Measurements from ENCODE around the gene RFX1. TPM values are rescaled to one million over a fixed set of nuclear protein-coding genes. Genes with fewer than 3 reads are reported as not detected.

RFX1 gene
- total RNA-seq, 1 donor from 2014 or later, result 19.9 TPM

GRCh38 chr19:13946414-13946813, 59.7 kb downstream of the RFX1 start:
- Mint-ChIP-seq H3K4me1 (no peaks in the 10 kb centered on the region), H3K9me3 (no peaks in the 10 kb centered on the region), H3K27ac (ENCODE audit: unreplicated experiment) (no peak overlapping the region), H3K27me3 (ENCODE audit: low read depth) (no peaks in the 10 kb centered on the region), H3K36me3 (ENCODE audit: low read depth) (no peaks in the 10 kb centered on the region), H3K4me3 (no peak overlapping the region)
- no peak for DNase-seq (ENCODE audit: low read depth, low spot score)
- TF ChIP-seq CTCF (conservative IDR thresholded peaks at IDR 0.05), result no peak

GRCh38 chr19:13942023-13942684, 64.0 kb downstream of the RFX1 start:
- no peak for DNase-seq (ENCODE audit: low read depth, low spot score)
- Mint-ChIP-seq H3K27me3 (ENCODE audit: low read depth) (peaks cover 3% of the 10 kb centered on the region), H3K4me3 (no peak overlapping the region), H3K9me3 (no peaks in the 10 kb centered on the region), H3K27ac (ENCODE audit: unreplicated experiment) (no peak overlapping the region), H3K36me3 (ENCODE audit: low read depth) (no peaks in the 10 kb centered on the region), H3K4me1 (peaks cover 4% of the 10 kb centered on the region)
- no peak for TF ChIP-seq CTCF (conservative IDR thresholded peaks at IDR 0.05)

GRCh38 chr19:13938301-13939064, 67.6 kb downstream of the RFX1 start, which contains the start of gene PODNL1:
Gene PODNL1, minus strand, starts transcription at chr19:13938417. Its CDS starts 236 bp downstream, at chr19:13938181.
- no peak for DNase-seq (ENCODE audit: low read depth, low spot score)
- Mint-ChIP-seq H3K4me3 (no peak within 1 kb of the TSS), H3K27me3 (ENCODE audit: low read depth) (peaks cover 5% of the 10 kb centered on the region), H3K9me3 (no peaks in the 10 kb centered on the region), H3K36me3 (ENCODE audit: low read depth) (no peaks in the 10 kb centered on the region), H3K4me1 (peaks cover 12% of the 10 kb centered on the region), H3K27ac (ENCODE audit: unreplicated experiment) (no peak within 1 kb of the TSS)
- TF ChIP-seq CTCF (conservative IDR thresholded peaks at IDR 0.05), result no peak

GRCh38 chr19:13937479-13938300, 68.4 kb downstream of the RFX1 start:
- no peak for TF ChIP-seq CTCF (conservative IDR thresholded peaks at IDR 0.05)
- no peak for DNase-seq (ENCODE audit: low read depth, low spot score)
- H3K36me3 Mint-ChIP-seq (ENCODE audit: low read depth), result no peaks in the 10 kb centered on the region
- no peak overlapping the region for H3K27ac Mint-ChIP-seq (ENCODE audit: unreplicated experiment)
- peaks cover 12% of the 10 kb centered on the region for H3K4me1 Mint-ChIP-seq
- no peaks in the 10 kb centered on the region for H3K9me3 Mint-ChIP-seq
- H3K27me3 Mint-ChIP-seq (ENCODE audit: low read depth), result peaks cover 5% of the 10 kb centered on the region
- no peak overlapping the region for H3K4me3 Mint-ChIP-seq

- Mint-ChIP-seq H3K4me3 (no peak overlapping the region), H3K9me3 (no peaks in the 10 kb centered on the region), H3K27me3 (ENCODE audit: low read depth) (peaks cover 5% of the 10 kb centered on the region), H3K36me3 (ENCODE audit: low read depth) (no peaks in the 10 kb centered on the region), H3K27ac (ENCODE audit: unreplicated experiment) (no peak overlapping the region), H3K4me1 (peaks cover 12% of the 10 kb centered on the region)
- TF ChIP-seq CTCF (conservative IDR thresholded peaks at IDR 0.05), result no peak
- DNase-seq (ENCODE audit: low read depth, low spot score), result no peak
These were observed 70.2 kb downstream of the RFX1 start for GRCh38 chr19:13935765-13936510.

Data from neural crest cell (in vitro differentiated cells).